ENCODE results near the gene ATP8A1.
A peak's percentile ranks its signal among the peaks of the same experiment; 100 is the strongest.

ATP8A1 gene

DNA sequence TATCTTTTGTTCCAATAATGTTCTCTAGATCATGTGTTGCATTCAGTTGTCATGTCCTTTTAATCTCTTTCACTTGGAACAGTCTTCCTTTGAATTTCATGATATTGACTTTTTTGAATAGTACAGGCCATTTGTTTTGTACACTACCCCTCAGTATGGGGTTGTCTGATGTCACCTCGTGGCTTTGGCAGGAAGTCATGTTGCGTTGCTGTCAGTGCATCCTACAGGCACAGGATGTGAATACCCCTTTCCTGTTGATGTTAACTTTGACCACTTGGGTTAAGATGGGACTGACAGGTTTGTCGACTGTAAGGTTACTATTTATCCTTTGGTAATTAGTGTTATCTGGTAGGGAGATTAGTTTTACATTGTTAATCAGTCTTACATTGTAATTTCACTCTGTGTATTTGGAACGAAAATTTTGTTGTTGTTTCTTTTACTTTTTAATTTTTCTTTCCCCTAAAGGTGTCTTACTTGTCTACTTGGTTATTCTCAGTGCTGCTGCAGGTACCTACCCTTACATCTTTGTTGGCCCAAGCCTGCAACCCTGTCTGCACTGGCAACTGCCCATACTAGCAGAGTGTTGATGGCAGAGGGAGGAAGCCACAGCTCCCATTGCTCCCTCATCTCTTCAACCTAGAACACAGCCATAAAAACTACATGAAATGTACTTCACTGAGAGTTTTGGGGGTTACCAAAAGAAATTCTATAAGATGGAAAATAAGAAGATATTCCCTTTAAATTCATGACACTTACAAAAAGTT, 14.7 kb upstream of the ATP8A1 start:
- Histone ChIP-seq H2AFZ (ENCODE audit: low read depth, low read length) (no peak overlapping the region), H3K9ac (ENCODE audit: low read depth, low read length) (no peak overlapping the region), H3K79me2 (ENCODE audit: insufficient read depth, low read length) (no peaks in the 10 kb centered on the region), H3K27me3 (ENCODE audit: insufficient read depth, low read length, poor library complexity) (peaks cover 4% of the 10 kb centered on the region), H4K20me1 (ENCODE audit: insufficient read depth, low read length) (no peaks in the 10 kb centered on the region), H3K27ac (ENCODE audit: low read length) (no peak overlapping the region; the same call in 1 of the 2 replicates), H3K4me3 (ENCODE audit: low read depth in 1 of 2, low read length in 2 of 2) (no peak overlapping the region), H3K4me1 (ENCODE audit: insufficient read depth, low read length) (peaks cover 14% of the 10 kb centered on the region), H3K4me2 (ENCODE audit: insufficient read depth, low read length) (0 out of 2 replicates have a peak overlapping the region, but pooled peaks have one; percentile 6), H3K9me3 (ENCODE audit: insufficient read depth, low read length, severe bottlenecking) (no peaks in the 10 kb centered on the region), H3K36me3 (ENCODE audit: insufficient read depth, low read length) (no peaks in the 10 kb centered on the region)
- peak; percentile 99 for ATAC-seq (ENCODE audit: insufficient read depth, low read depth)
- DNase-seq: peak; percentile 52
- TF ChIP-seq EZH2 (IDR thresholded peaks at IDR 0.05; ENCODE audit: borderline replicate concordance, low read depth, low read length, severe bottlenecking): no peak
- TF ChIP-seq, protein P1, sequence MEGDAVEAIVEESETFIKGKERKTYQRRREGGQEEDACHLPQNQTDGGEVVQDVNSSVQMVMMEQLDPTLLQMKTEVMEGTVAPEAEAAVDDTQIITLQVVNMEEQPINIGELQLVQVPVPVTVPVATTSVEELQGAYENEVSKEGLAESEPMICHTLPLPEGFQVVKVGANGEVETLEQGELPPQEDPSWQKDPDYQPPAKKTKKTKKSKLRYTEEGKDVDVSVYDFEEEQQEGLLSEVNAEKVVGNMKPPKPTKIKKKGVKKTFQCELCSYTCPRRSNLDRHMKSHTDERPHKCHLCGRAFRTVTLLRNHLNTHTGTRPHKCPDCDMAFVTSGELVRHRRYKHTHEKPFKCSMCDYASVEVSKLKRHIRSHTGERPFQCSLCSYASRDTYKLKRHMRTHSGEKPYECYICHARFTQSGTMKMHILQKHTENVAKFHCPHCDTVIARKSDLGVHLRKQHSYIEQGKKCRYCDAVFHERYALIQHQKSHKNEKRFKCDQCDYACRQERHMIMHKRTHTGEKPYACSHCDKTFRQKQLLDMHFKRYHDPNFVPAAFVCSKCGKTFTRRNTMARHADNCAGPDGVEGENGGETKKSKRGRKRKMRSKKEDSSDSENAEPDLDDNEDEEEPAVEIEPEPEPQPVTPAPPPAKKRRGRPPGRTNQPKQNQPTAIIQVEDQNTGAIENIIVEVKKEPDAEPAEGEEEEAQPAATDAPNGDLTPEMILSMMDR (IDR thresholded peaks at IDR 0.05; ENCODE audit: borderline replicate concordance, extremely low read depth, low read length, poor library complexity, severe bottlenecking): peak; percentile 10

DNA sequence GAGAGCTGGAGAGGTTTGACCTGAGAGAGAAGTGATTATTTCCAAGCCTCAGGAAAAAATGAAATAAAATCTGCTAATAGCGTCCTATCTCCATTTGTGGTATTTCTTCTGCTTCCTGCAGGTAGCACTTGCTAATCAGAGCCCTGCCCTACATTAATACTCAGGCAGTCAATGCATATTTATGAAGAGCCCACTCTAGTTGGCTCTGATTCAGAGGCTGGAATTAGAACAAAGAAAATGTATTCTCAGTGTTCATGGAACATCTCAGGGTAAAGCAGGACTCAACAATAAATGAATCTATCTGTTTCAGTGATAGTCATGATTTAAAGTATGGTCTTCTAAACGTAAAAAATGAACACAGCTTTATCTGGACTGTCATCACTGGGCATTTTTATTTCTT, 1.4 kb upstream of the ATP8A1 start:
- no peaks in the 10 kb centered on the region for H4K20me1 ChIP-seq (ENCODE audit: insufficient read depth, low read length)
- no peak for TF ChIP-seq EZH2 (IDR thresholded peaks at IDR 0.05; ENCODE audit: borderline replicate concordance, low read depth, low read length, severe bottlenecking)
- TF ChIP-seq, protein P1 (IDR thresholded peaks at IDR 0.05; ENCODE audit: borderline replicate concordance, extremely low read depth, low read length, poor library complexity, severe bottlenecking): no peak
- H3K79me2 ChIP-seq (ENCODE audit: insufficient read depth, low read length): 0 out of 2 replicates have a peak, but pooled peaks cover 3% of the 10 kb centered on the region
- no peaks in the 10 kb centered on the region for H3K27me3 ChIP-seq (ENCODE audit: insufficient read depth, low read length, poor library complexity)
- no peaks in the 10 kb centered on the region for H3K36me3 ChIP-seq (ENCODE audit: insufficient read depth, low read length)
- H3K4me1 ChIP-seq (ENCODE audit: insufficient read depth, low read length): peaks cover 32% of the 10 kb centered on the region
- no peak overlapping the region for H3K27ac ChIP-seq (ENCODE audit: low read length)
- H3K4me2 ChIP-seq (ENCODE audit: insufficient read depth, low read length): peak overlapping the region; percentile 84
- DNase-seq (no peak), ATAC-seq (ENCODE audit: insufficient read depth, low read depth) (no peak)
- peak overlapping the region in 1 of 2 experiments; percentile 79; a peak in 2 of 4 replicates for H3K4me3 ChIP-seq (ENCODE audit: low read depth in 1 of 2, low read length in 2 of 2)
- H3K9ac ChIP-seq (ENCODE audit: low read depth, low read length): peak overlapping the region; percentile 75
- 0 out of 2 replicates have a peak overlapping the region, but pooled peaks have one; percentile 96 for H2AFZ ChIP-seq (ENCODE audit: low read depth, low read length)
- H3K9me3 ChIP-seq (ENCODE audit: insufficient read depth, low read length, severe bottlenecking): no peaks in the 10 kb centered on the region

- Histone ChIP-seq H3K79me2 (ENCODE audit: insufficient read depth, low read length) (0 out of 2 replicates have a peak, but pooled peaks cover 3% of the 10 kb centered on the region), H3K4me2 (ENCODE audit: insufficient read depth, low read length) (peak overlapping the region; percentile 84), H4K20me1 (ENCODE audit: insufficient read depth, low read length) (no peaks in the 10 kb centered on the region), H3K9ac (ENCODE audit: low read depth, low read length) (peak overlapping the region; percentile 75), H3K4me3 (ENCODE audit: low read depth in 1 of 2, low read length in 2 of 2) (peak overlapping the region; percentile 41 to 79), H3K27ac (ENCODE audit: low read length) (peak overlapping the region; percentile 67), H3K9me3 (ENCODE audit: insufficient read depth, low read length, severe bottlenecking) (no peaks in the 10 kb centered on the region), H2AFZ (ENCODE audit: low read depth, low read length) (peak overlapping the region; percentile 89), H3K36me3 (ENCODE audit: insufficient read depth, low read length) (no peaks in the 10 kb centered on the region), H3K27me3 (ENCODE audit: insufficient read depth, low read length, poor library complexity) (no peaks in the 10 kb centered on the region), H3K4me1 (ENCODE audit: insufficient read depth, low read length) (peaks cover 32% of the 10 kb centered on the region)
- TF ChIP-seq EZH2 (IDR thresholded peaks at IDR 0.05; ENCODE audit: borderline replicate concordance, low read depth, low read length, severe bottlenecking): no peak
- TF ChIP-seq, protein P1 (IDR thresholded peaks at IDR 0.05; ENCODE audit: borderline replicate concordance, extremely low read depth, low read length, poor library complexity, severe bottlenecking): no peak
- DNase-seq: no peak
- ATAC-seq (ENCODE audit: insufficient read depth, low read depth): no peak; the same call in 2 of the 3 replicates
Measured at GRCh38 chr4:42656679-42656943, 294 bp downstream of the ATP8A1 start.
